ENCODE measurements around the gene ARAP3. TPM values are rescaled to one million over a fixed set of nuclear protein-coding genes. Genes with fewer than 3 reads are reported as not detected.

ARAP3 gene
- total RNA-seq, 1 donor from 2014 or later = 17.4 TPM

DNA sequence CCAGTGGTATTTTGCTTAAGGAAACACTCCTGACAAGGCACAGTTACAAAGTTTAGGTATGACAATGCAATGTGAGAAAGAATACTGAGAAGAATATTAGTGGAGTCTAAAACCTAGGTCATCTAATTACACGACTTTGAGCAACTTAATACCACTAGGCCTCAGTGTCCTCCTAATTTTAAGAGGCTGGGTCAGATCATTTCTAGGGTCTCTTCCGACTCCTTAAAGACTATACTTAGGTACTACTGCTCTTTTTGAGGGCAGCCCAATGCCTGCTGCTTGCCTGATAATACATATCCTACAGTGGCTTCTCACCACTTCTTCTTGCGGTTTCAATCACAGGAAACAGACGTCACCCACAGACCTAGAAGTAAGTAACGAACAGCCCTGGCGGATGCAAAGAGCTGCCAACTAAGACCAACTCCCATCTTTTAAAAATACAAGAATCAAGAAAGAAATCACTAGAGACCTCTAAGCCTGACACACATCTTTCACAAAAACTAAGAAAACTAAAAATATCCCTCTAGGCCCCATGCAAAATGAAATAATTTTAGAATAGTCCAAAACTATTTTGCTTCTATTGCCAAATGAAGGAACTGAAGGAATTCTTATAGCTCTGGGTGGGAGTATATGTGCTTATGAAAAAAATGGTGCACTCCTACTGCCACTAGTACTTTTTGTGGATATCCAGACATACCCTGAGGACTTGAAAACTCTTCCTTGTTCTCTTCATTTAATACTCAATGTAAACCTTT is 76.3 kb downstream of the ARAP3 start:
- Histone ChIP-seq H3K36me3 (ENCODE audit: insufficient read depth, low read length) (no peaks in the 10 kb centered on the region), H3K4me1 (ENCODE audit: insufficient read depth, low read length) (peaks cover 10% of the 10 kb centered on the region), H4K20me1 (ENCODE audit: insufficient read depth, low read length) (peaks cover 28% of the 10 kb centered on the region), H3K27me3 (ENCODE audit: insufficient read depth, low read length) (no peaks in the 10 kb centered on the region), H3K79me2 (ENCODE audit: insufficient read depth, low read length) (peaks cover 89% of the 10 kb centered on the region), H3K4me2 (ENCODE audit: low read length) (no peak overlapping the region), H2AFZ (ENCODE audit: low read depth, low read length) (no peak overlapping the region), H3K4me3 (ENCODE audit: insufficient read depth, low read depth, low read length) (no peak overlapping the region), H3K9me3 (ENCODE audit: insufficient read depth, low read depth, low read length) (no peaks in the 10 kb centered on the region), H3K9ac (ENCODE audit: low read length) (no peak overlapping the region), H3K27ac (ENCODE audit: low read depth, low read length) (no peak overlapping the region)
- Mint-ChIP-seq H3K27me3 (ENCODE audit: low read depth, unreplicated experiment) (no peaks in the 10 kb centered on the region), H3K9me3 (ENCODE audit: unreplicated experiment) (no peaks in the 10 kb centered on the region), H3K27ac (ENCODE audit: unreplicated experiment) (peak overlapping the region; percentile 58), H3K36me3 (ENCODE audit: low read depth, unreplicated experiment) (peaks cover 2% of the 10 kb centered on the region), H3K4me1 (ENCODE audit: low read depth, unreplicated experiment) (peaks cover 9% of the 10 kb centered on the region), H3K4me3 (ENCODE audit: unreplicated experiment) (no peak overlapping the region)
- no peak for TF ChIP-seq EZH2 (IDR thresholded peaks at IDR 0.05; ENCODE audit: insufficient read depth, low read length)
- TF ChIP-seq, protein P1, sequence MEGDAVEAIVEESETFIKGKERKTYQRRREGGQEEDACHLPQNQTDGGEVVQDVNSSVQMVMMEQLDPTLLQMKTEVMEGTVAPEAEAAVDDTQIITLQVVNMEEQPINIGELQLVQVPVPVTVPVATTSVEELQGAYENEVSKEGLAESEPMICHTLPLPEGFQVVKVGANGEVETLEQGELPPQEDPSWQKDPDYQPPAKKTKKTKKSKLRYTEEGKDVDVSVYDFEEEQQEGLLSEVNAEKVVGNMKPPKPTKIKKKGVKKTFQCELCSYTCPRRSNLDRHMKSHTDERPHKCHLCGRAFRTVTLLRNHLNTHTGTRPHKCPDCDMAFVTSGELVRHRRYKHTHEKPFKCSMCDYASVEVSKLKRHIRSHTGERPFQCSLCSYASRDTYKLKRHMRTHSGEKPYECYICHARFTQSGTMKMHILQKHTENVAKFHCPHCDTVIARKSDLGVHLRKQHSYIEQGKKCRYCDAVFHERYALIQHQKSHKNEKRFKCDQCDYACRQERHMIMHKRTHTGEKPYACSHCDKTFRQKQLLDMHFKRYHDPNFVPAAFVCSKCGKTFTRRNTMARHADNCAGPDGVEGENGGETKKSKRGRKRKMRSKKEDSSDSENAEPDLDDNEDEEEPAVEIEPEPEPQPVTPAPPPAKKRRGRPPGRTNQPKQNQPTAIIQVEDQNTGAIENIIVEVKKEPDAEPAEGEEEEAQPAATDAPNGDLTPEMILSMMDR (IDR thresholded peaks at IDR 0.05; ENCODE audit: insufficient read depth, low read depth, low read length) = no peak
- FAIRE-seq = no peak
- DNase-seq (ENCODE audit: low read depth) = no peak

DNA sequence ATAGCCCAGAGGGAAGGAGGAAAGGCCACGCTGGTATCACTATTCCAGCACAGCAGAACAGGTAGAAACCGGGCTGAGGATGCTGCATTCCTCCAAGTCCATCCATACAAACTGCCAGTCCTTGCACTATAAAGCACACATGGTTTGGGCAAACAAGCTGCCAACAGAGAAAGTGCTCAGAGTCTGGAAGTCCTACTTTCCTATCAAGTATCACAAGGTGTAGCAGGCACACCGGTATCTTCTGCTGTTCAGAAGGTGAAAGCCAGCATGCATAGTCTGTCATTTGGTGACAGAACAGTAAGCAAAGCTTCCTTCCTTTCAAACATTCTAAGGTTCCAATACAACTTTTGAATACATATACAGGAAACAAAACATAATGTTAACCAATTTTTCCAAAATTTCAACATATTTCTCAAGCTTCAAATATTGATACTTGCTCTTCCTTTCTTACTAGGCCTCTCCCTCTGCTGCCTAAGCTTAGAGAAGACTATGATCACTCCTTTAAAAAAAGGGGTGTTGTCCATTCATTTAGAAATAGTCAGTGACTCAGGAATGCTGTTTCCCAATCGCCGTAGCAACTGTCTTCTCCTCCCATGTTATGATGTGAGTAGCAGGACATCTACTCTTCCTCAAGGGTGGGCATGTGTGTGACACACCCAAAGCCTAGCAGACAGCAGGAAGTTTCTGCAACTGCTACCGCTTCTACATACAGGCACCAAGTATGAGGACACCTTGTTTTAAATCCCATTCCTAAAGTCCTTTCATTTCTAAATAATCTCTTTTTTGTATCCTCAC is 77.9 kb downstream of the ARAP3 start:
- FAIRE-seq = no peak
- H3K27ac Mint-ChIP-seq (ENCODE audit: unreplicated experiment) = peak overlapping the region; percentile 77
- Histone ChIP-seq H3K4me3 (ENCODE audit: insufficient read depth, low read depth, low read length) (no peak overlapping the region), H3K9me3 (ENCODE audit: insufficient read depth, low read depth, low read length) (no peaks in the 10 kb centered on the region), H3K27ac (ENCODE audit: low read depth, low read length) (peak overlapping the region; percentile 49), H4K20me1 (ENCODE audit: insufficient read depth, low read length) (peaks cover 37% of the 10 kb centered on the region), H3K4me1 (ENCODE audit: insufficient read depth, low read length) (peaks cover 10% of the 10 kb centered on the region), H3K27me3 (ENCODE audit: insufficient read depth, low read length) (no peaks in the 10 kb centered on the region), H3K9ac (ENCODE audit: low read length) (no peak overlapping the region), H3K4me2 (ENCODE audit: low read length) (peak overlapping the region; percentile 34), H2AFZ (ENCODE audit: low read depth, low read length) (no peak overlapping the region), H3K79me2 (ENCODE audit: insufficient read depth, low read length) (peaks cover 90% of the 10 kb centered on the region), H3K36me3 (ENCODE audit: insufficient read depth, low read length) (no peaks in the 10 kb centered on the region)
- no peaks in the 10 kb centered on the region for H3K9me3 Mint-ChIP-seq (ENCODE audit: unreplicated experiment)
- no peaks in the 10 kb centered on the region for H3K36me3 Mint-ChIP-seq (ENCODE audit: low read depth, unreplicated experiment)
- TF ChIP-seq, protein P1 (IDR thresholded peaks at IDR 0.05; ENCODE audit: insufficient read depth, low read depth, low read length) = no peak
- TF ChIP-seq EZH2 (IDR thresholded peaks at IDR 0.05; ENCODE audit: insufficient read depth, low read length) = no peak
- H3K4me3 Mint-ChIP-seq (ENCODE audit: unreplicated experiment) = no peak overlapping the region
- peaks cover 9% of the 10 kb centered on the region for H3K4me1 Mint-ChIP-seq (ENCODE audit: low read depth, unreplicated experiment)
- no peaks in the 10 kb centered on the region for H3K27me3 Mint-ChIP-seq (ENCODE audit: low read depth, unreplicated experiment)
- DNase-seq (ENCODE audit: low read depth) = peak; percentile 87

Other genes with a start within 250 kb of the ARAP3 start
- gene PCDHGC3, start 206.3 kb downstream of the ARAP3 start, total RNA-seq = 84.7 and 100.0 TPM in 2 replicates
- 6.6 and 7.4 TPM in 2 replicates for gene PCDHGC4, start 197.2 kb downstream of the ARAP3 start, total RNA-seq
- 7.7 and 10.9 TPM in 2 replicates for gene PCDHGC5, start 193.1 kb downstream of the ARAP3 start, total RNA-seq
- 63.5 and 78.8 TPM in 2 replicates for gene DIAPH1, start 63.2 kb downstream of the ARAP3 start, total RNA-seq
- 60.7 and 63.8 TPM in 2 replicates for gene HDAC3, start 45.4 kb downstream of the ARAP3 start, total RNA-seq
- 12.2 and 12.9 TPM in 2 replicates for gene RELL2, start 45.2 kb downstream of the ARAP3 start, total RNA-seq
- 39.4 and 40.6 TPM in 2 replicates for gene FCHSD1, start 30.8 kb downstream of the ARAP3 start, total RNA-seq
- 9.1 and 11.5 TPM in 2 replicates for gene PCDH1, start 196.2 kb upstream of the ARAP3 start, total RNA-seq
- 37.6 and 38.2 TPM in 2 replicates for gene DELE1, start 241.6 kb upstream of the ARAP3 start, total RNA-seq